ENCODE data around the gene PRKN.

GRCh38 chr6:161866570-161866969, 861.0 kb downstream of the PRKN start:
- TF ChIP-seq TAF1 (IDR thresholded peaks at IDR 0.05; ENCODE audit: low read depth): no peak
- no peak for TF ChIP-seq MXI1 (conservative IDR thresholded peaks at IDR 0.05; ENCODE audit: poor library complexity, severe bottlenecking)
- TF ChIP-seq CTCF (IDR thresholded peaks at IDR 0.05; ENCODE audit: poor library complexity, severe bottlenecking): no peak
- no peak for TF ChIP-seq RAD21 (conservative IDR thresholded peaks at IDR 0.05)
- no peak for TF ChIP-seq EP300 (conservative IDR thresholded peaks at IDR 0.05; ENCODE audit: poor library complexity, severe bottlenecking)
- no peak for TF ChIP-seq POLR2AphosphoS5 (IDR thresholded peaks at IDR 0.05)
- TF ChIP-seq EZH2 (IDR thresholded peaks at IDR 0.05; ENCODE audit: borderline replicate concordance, insufficient read depth, low read length, poor library complexity, severe bottlenecking): no peak
- TF ChIP-seq REST (IDR thresholded peaks at IDR 0.05; ENCODE audit: borderline replicate concordance): no peak
- TF ChIP-seq SMC3 (conservative IDR thresholded peaks at IDR 0.05; ENCODE audit: poor library complexity): no peak

All from neural cell (in vitro differentiated cells).